ENCODE results near the gene GIN1.

GIN1 gene

GRCh38 chr5:103128202-103128601, 8.3 kb upstream of the GIN1 start:
- Histone ChIP-seq H3K27me3 (ENCODE audit: control insufficient read depth, insufficient read depth, low read length) (no peaks in the 10 kb centered on the region), H3K9me3 (ENCODE audit: control insufficient read depth, low read depth, low read length) (no peaks in the 10 kb centered on the region), H3K36me3 (ENCODE audit: control insufficient read depth, low read depth, low read length) (no peaks in the 10 kb centered on the region), H3K9ac (ENCODE audit: low read length) (no peak overlapping the region), H3K4me3 (ENCODE audit: low read length) (no peak overlapping the region), H3K4me1 (ENCODE audit: control insufficient read depth, low read depth, low read length) (no peaks in the 10 kb centered on the region), H3K27ac (ENCODE audit: low read length) (no peak overlapping the region)

GRCh38 chr5:103127292-103127817, 7.4 kb upstream of the GIN1 start:
- H3K36me3 ChIP-seq (ENCODE audit: control insufficient read depth, low read depth, low read length): no peaks in the 10 kb centered on the region
- no peak overlapping the region for H3K27ac ChIP-seq (ENCODE audit: low read length)
- no peak overlapping the region for H3K4me3 ChIP-seq (ENCODE audit: low read length)
- no peak overlapping the region for H3K9ac ChIP-seq (ENCODE audit: low read length)
- H3K27me3 ChIP-seq (ENCODE audit: control insufficient read depth, insufficient read depth, low read length): no peaks in the 10 kb centered on the region
- no peaks in the 10 kb centered on the region for H3K9me3 ChIP-seq (ENCODE audit: control insufficient read depth, low read depth, low read length)
- H3K4me1 ChIP-seq (ENCODE audit: control insufficient read depth, low read depth, low read length): no peaks in the 10 kb centered on the region

GRCh38 chr5:103126557-103126956, 6.6 kb upstream of the GIN1 start:
- H3K27me3 ChIP-seq (ENCODE audit: control insufficient read depth, insufficient read depth, low read length): no peaks in the 10 kb centered on the region
- H3K4me3 ChIP-seq (ENCODE audit: low read length): no peak overlapping the region
- no peak overlapping the region for H3K9ac ChIP-seq (ENCODE audit: low read length)
- peaks cover under 1% of the 10 kb centered on the region for H3K4me1 ChIP-seq (ENCODE audit: control insufficient read depth, low read depth, low read length)
- no peaks in the 10 kb centered on the region for H3K9me3 ChIP-seq (ENCODE audit: control insufficient read depth, low read depth, low read length)
- H3K36me3 ChIP-seq (ENCODE audit: control insufficient read depth, low read depth, low read length): no peaks in the 10 kb centered on the region
- H3K27ac ChIP-seq (ENCODE audit: low read length): no peak overlapping the region

- Histone ChIP-seq H3K4me3 (ENCODE audit: low read length) (no peak overlapping the region), H3K27me3 (ENCODE audit: control insufficient read depth, insufficient read depth, low read length) (no peaks in the 10 kb centered on the region), H3K36me3 (ENCODE audit: control insufficient read depth, low read depth, low read length) (no peaks in the 10 kb centered on the region), H3K4me1 (ENCODE audit: control insufficient read depth, low read depth, low read length) (peaks cover 14% of the 10 kb centered on the region), H3K9ac (ENCODE audit: low read length) (no peak overlapping the region), H3K9me3 (ENCODE audit: control insufficient read depth, low read depth, low read length) (no peaks in the 10 kb centered on the region), H3K27ac (ENCODE audit: low read length) (no peak overlapping the region)
Measured at GRCh38 chr5:103122242-103122641, 2.3 kb upstream of the GIN1 start.

GRCh38 chr5:103120607-103121200, 766 bp upstream of the GIN1 start:
- Histone ChIP-seq H3K9me3 (ENCODE audit: control insufficient read depth, low read depth, low read length) (no peaks in the 10 kb centered on the region), H3K27me3 (ENCODE audit: control insufficient read depth, insufficient read depth, low read length) (no peaks in the 10 kb centered on the region), H3K4me1 (ENCODE audit: control insufficient read depth, low read depth, low read length) (peaks cover 14% of the 10 kb centered on the region), H3K27ac (ENCODE audit: low read length) (no peak overlapping the region), H3K9ac (ENCODE audit: low read length) (peak overlapping the region; percentile 92), H3K36me3 (ENCODE audit: control insufficient read depth, low read depth, low read length) (no peaks in the 10 kb centered on the region), H3K4me3 (ENCODE audit: low read length) (peak overlapping the region; percentile 98)

- Histone ChIP-seq H3K9ac (ENCODE audit: low read length) (peak overlapping the region; percentile 92), H3K9me3 (ENCODE audit: control insufficient read depth, low read depth, low read length) (no peaks in the 10 kb centered on the region), H3K36me3 (ENCODE audit: control insufficient read depth, low read depth, low read length) (no peaks in the 10 kb centered on the region), H3K27me3 (ENCODE audit: control insufficient read depth, insufficient read depth, low read length) (no peaks in the 10 kb centered on the region), H3K27ac (ENCODE audit: low read length) (peak overlapping the region; percentile 90), H3K4me1 (ENCODE audit: control insufficient read depth, low read depth, low read length) (peaks cover 14% of the 10 kb centered on the region), H3K4me3 (ENCODE audit: low read length) (peak overlapping the region; percentile 98)
Measured at GRCh38 chr5:103119070-103119764, 721 bp downstream of the GIN1 start.

- no peak overlapping the region for H3K27ac ChIP-seq (ENCODE audit: low read length)
- H3K36me3 ChIP-seq (ENCODE audit: control insufficient read depth, low read depth, low read length): no peaks in the 10 kb centered on the region
- peaks cover 14% of the 10 kb centered on the region for H3K4me1 ChIP-seq (ENCODE audit: control insufficient read depth, low read depth, low read length)
- H3K9ac ChIP-seq (ENCODE audit: low read length): no peak overlapping the region
- H3K9me3 ChIP-seq (ENCODE audit: control insufficient read depth, low read depth, low read length): no peaks in the 10 kb centered on the region
- H3K4me3 ChIP-seq (ENCODE audit: low read length): no peak overlapping the region
- H3K27me3 ChIP-seq (ENCODE audit: control insufficient read depth, insufficient read depth, low read length): no peaks in the 10 kb centered on the region
Measured at GRCh38 chr5:103117471-103117991, 2.4 kb downstream of the GIN1 start.

GRCh38 chr5:103114440-103114839, 5.5 kb downstream of the GIN1 start:
- no peak overlapping the region for H3K4me3 ChIP-seq (ENCODE audit: low read length)
- H3K27ac ChIP-seq (ENCODE audit: low read length): no peak overlapping the region
- H3K27me3 ChIP-seq (ENCODE audit: control insufficient read depth, insufficient read depth, low read length): no peaks in the 10 kb centered on the region
- peaks cover 18% of the 10 kb centered on the region for H3K4me1 ChIP-seq (ENCODE audit: control insufficient read depth, low read depth, low read length)
- no peaks in the 10 kb centered on the region for H3K36me3 ChIP-seq (ENCODE audit: control insufficient read depth, low read depth, low read length)
- H3K9me3 ChIP-seq (ENCODE audit: control insufficient read depth, low read depth, low read length): no peaks in the 10 kb centered on the region
- H3K9ac ChIP-seq (ENCODE audit: low read length): no peak overlapping the region

- H3K27ac ChIP-seq (ENCODE audit: low read length): no peak overlapping the region
- no peak overlapping the region for H3K4me3 ChIP-seq (ENCODE audit: low read length)
- H3K9ac ChIP-seq (ENCODE audit: low read length): no peak overlapping the region
- no peaks in the 10 kb centered on the region for H3K27me3 ChIP-seq (ENCODE audit: control insufficient read depth, insufficient read depth, low read length)
- no peaks in the 10 kb centered on the region for H3K9me3 ChIP-seq (ENCODE audit: control insufficient read depth, low read depth, low read length)
- H3K4me1 ChIP-seq (ENCODE audit: control insufficient read depth, low read depth, low read length): peaks cover 14% of the 10 kb centered on the region
- H3K36me3 ChIP-seq (ENCODE audit: control insufficient read depth, low read depth, low read length): no peaks in the 10 kb centered on the region
Measured at GRCh38 chr5:103112910-103113309, 7.0 kb downstream of the GIN1 start.

GRCh38 chr5:103111468-103111867, 8.5 kb downstream of the GIN1 start:
- Histone ChIP-seq H3K4me1 (ENCODE audit: control insufficient read depth, low read depth, low read length) (peaks cover 14% of the 10 kb centered on the region), H3K9me3 (ENCODE audit: control insufficient read depth, low read depth, low read length) (no peaks in the 10 kb centered on the region), H3K4me3 (ENCODE audit: low read length) (no peak overlapping the region), H3K9ac (ENCODE audit: low read length) (no peak overlapping the region), H3K36me3 (ENCODE audit: control insufficient read depth, low read depth, low read length) (no peaks in the 10 kb centered on the region), H3K27ac (ENCODE audit: low read length) (no peak overlapping the region), H3K27me3 (ENCODE audit: control insufficient read depth, insufficient read depth, low read length) (no peaks in the 10 kb centered on the region)

- H3K4me1 ChIP-seq (ENCODE audit: control insufficient read depth, low read depth, low read length): peaks cover 14% of the 10 kb centered on the region
- H3K27me3 ChIP-seq (ENCODE audit: control insufficient read depth, insufficient read depth, low read length): no peaks in the 10 kb centered on the region
- no peak overlapping the region for H3K9ac ChIP-seq (ENCODE audit: low read length)
- no peaks in the 10 kb centered on the region for H3K36me3 ChIP-seq (ENCODE audit: control insufficient read depth, low read depth, low read length)
- H3K4me3 ChIP-seq (ENCODE audit: low read length): no peak overlapping the region
- no peaks in the 10 kb centered on the region for H3K9me3 ChIP-seq (ENCODE audit: control insufficient read depth, low read depth, low read length)
- H3K27ac ChIP-seq (ENCODE audit: low read length): no peak overlapping the region
Measured at GRCh38 chr5:103110403-103110802, 9.5 kb downstream of the GIN1 start.

GRCh38 chr5:103109277-103109676, 10.7 kb downstream of the GIN1 start:
- no peak overlapping the region for H3K9ac ChIP-seq (ENCODE audit: low read length)
- peak overlapping the region; percentile 39 for H3K27ac ChIP-seq (ENCODE audit: low read length)
- no peaks in the 10 kb centered on the region for H3K27me3 ChIP-seq (ENCODE audit: control insufficient read depth, insufficient read depth, low read length)
- peaks cover 14% of the 10 kb centered on the region for H3K4me1 ChIP-seq (ENCODE audit: control insufficient read depth, low read depth, low read length)
- H3K9me3 ChIP-seq (ENCODE audit: control insufficient read depth, low read depth, low read length): no peaks in the 10 kb centered on the region
- no peaks in the 10 kb centered on the region for H3K36me3 ChIP-seq (ENCODE audit: control insufficient read depth, low read depth, low read length)
- H3K4me3 ChIP-seq (ENCODE audit: low read length): no peak overlapping the region
